ENCODE measurements around the gene PLA2R1. TPM values are rescaled to one million over a fixed set of nuclear protein-coding genes. Genes with fewer than 3 reads are reported as not detected.
A peak's percentile ranks its signal among the peaks of the same experiment; 100 is the strongest.

PLA2R1 gene
- total and polyA plus RNA-seq, 2 of the 4 experiments (the other 2 are of a cell fraction), result 0.43 to 0.54 TPM

GRCh38 chr2:159891917-159892730 is 170.3 kb downstream of the PLA2R1 start:
- no peak overlapping the region for H2BK20ac ChIP-seq (ENCODE audit: low read depth, low read length)
- ChIA-PET CTCF (interaction anchor here (0.6 kb wide), 1 partner anchor 22 kb away, joined by 3 read pairs; no protein-coding TSS in a partner anchor), POLR2A (ENCODE audit: unreplicated experiment) (no interaction called here)
- H3K18ac ChIP-seq (ENCODE audit: low read depth, low read length), result no peak overlapping the region
- H4K20me1 ChIP-seq (ENCODE audit: insufficient read depth, low read length), result no peaks in the 10 kb centered on the region
- peaks cover 20% of the 10 kb centered on the region for H3K27me3 ChIP-seq (ENCODE audit: control insufficient read depth, insufficient read depth, low read length)
- no peaks in the 10 kb centered on the region for H3K79me1 ChIP-seq (ENCODE audit: low read depth in 1 of 2, low read length in 2 of 2)
- no peak overlapping the region for H2AK5ac ChIP-seq (ENCODE audit: low read depth, low read length)
- no peak overlapping the region for H3K4ac ChIP-seq (ENCODE audit: low read depth, low read length)
- peak; percentile 27; the same call in 1 of the 2 replicates for ATAC-seq (ENCODE audit: low read depth)
- no peaks in the 10 kb centered on the region for H3K9me3 ChIP-seq (ENCODE audit: control insufficient read depth, insufficient read depth, low read length)
- BruUV-seq (replicated peaks), result no TSS peak
- H3K9me1 ChIP-seq (ENCODE audit: insufficient read depth, low read length), result no peaks in the 10 kb centered on the region
- no peaks in the 10 kb centered on the region for H3K36me3 ChIP-seq (ENCODE audit: control insufficient read depth, insufficient read depth, low read length)
- TF ChIP-seq RCOR1 (IDR thresholded peaks at IDR 0.05; ENCODE audit: insufficient replicate concordance, low read length), result no peak
- TF ChIP-seq MAZ (IDR thresholded peaks at IDR 0.05; ENCODE audit: borderline replicate concordance, low read depth, low read length), result no peak
- TF ChIP-seq RAD21 (IDR thresholded peaks at IDR 0.05; ENCODE audit: low read length), result no peak
- TF ChIP-seq MAFK (IDR thresholded peaks at IDR 0.05; ENCODE audit: low read depth, low read length), result no peak
- TF ChIP-seq POLR2A (IDR thresholded peaks at IDR 0.05; ENCODE audit: low read depth, low read length), result no peak
- TF ChIP-seq SMC3 (IDR thresholded peaks at IDR 0.05; ENCODE audit: low read depth, low read length), result no peak
- TF ChIP-seq FOS (IDR thresholded peaks at IDR 0.05; ENCODE audit: low read depth, low read length), result no peak
- H3K27ac ChIP-seq (ENCODE audit: insufficient read depth, low read length), result no peak overlapping the region
- no peak overlapping the region for H4K91ac ChIP-seq (ENCODE audit: insufficient read depth, low read depth, low read length)
- no peak overlapping the region for H2BK120ac ChIP-seq (ENCODE audit: low read depth, low read length)
- intact Hi-C loops (cut with micrococcal nuclease) (no loop called here), dilution Hi-C loops (cut with HindIII; ENCODE audit: low sequenced_read_pairs, unreplicated experiment) (no loop called here), in situ Hi-C loops (cut with MboI; ENCODE audit: low sequenced_read_pairs) (no loop called here)
- H3K56ac ChIP-seq (ENCODE audit: extremely low read depth, insufficient read depth, low read length), result no peak overlapping the region
- no peak overlapping the region for H4K8ac ChIP-seq (ENCODE audit: low read depth in 2 of 2, low read length in 2 of 2)
- H3K14ac ChIP-seq (replicated peaks; ENCODE audit: low read depth, low read length), result no peak overlapping the region
- no peak overlapping the region for H3K4me2 ChIP-seq (ENCODE audit: low read depth, low read length)
- H3K4me3 ChIP-seq (ENCODE audit: insufficient read depth, low read depth, low read length), result no peak overlapping the region
- no peak overlapping the region for H2BK5ac ChIP-seq (ENCODE audit: low read depth, low read length, poor library complexity, severe bottlenecking)
- DNase-seq, result peak; percentile 78
- H2AFZ ChIP-seq (replicated peaks; ENCODE audit: low read length, poor library complexity), result no peak overlapping the region
- WGBS, 2 experiments (ENCODE audit: extremely low coverage in 2 of 2, insufficient read length in 1 of 2), result no CpG with 5 or more reads among the region's 2 CpGs
- no peak overlapping the region for H2BK15ac ChIP-seq (ENCODE audit: low read depth, low read length)
- H2AK9ac ChIP-seq (replicated peaks; ENCODE audit: low read depth, low read length, poor library complexity), result no peak overlapping the region
- H3K4me1 ChIP-seq (ENCODE audit: control insufficient read depth, insufficient read depth, low read length), result no peaks in the 10 kb centered on the region
- no peak overlapping the region for H3K23ac ChIP-seq (ENCODE audit: low read depth, low read length)
- no peak overlapping the region for H3K9ac ChIP-seq (ENCODE audit: low read depth, low read length)
- no peak overlapping the region for H4K5ac ChIP-seq (ENCODE audit: low read depth, low read length)
